Measurements from ENCODE around the gene SYNDIG1. TPM values are rescaled to one million over a fixed set of nuclear protein-coding genes. Genes with fewer than 3 reads are reported as not detected.

Gene SYNDIG1
- total RNA-seq, 1 experiment from 2014 or later, result 5.4 TPM

DNA sequence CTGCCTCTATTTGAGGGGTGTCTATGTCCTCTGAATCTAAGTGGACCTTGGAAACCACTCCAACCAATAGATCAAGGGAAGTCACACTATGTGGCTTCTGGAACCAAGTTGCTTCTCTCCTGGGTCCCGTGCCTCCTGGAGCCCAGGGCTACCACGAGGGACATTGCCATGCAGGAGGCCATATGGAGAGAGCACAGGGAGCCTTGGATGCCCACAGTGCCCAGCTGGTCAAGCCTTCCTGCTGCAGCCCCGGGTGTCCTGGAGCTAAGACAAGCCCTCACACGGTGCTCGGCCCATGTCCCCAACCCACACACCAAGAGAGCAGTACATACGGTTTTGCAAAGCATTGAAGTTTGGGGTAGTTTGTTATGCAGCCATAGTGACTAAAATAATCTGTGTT, 231.6 kb downstream of the SYNDIG1 start:
- Histone ChIP-seq H2BK12ac (ENCODE audit: insufficient read length, low read depth, low read length) (no peak overlapping the region), H3K4me1 (ENCODE audit: insufficient read depth, low read length) (no peaks in the 10 kb centered on the region), H3K9ac (ENCODE audit: extremely low read depth, insufficient read length, low read length) (no peak overlapping the region), H3K79me1 (ENCODE audit: insufficient read depth, low read depth, low read length, poor library complexity, severe bottlenecking) (no peaks in the 10 kb centered on the region), H2BK120ac (ENCODE audit: low read depth, low read length, poor library complexity, severe bottlenecking) (no peak overlapping the region), H4K5ac (ENCODE audit: insufficient read length, low read depth, low read length) (no peak overlapping the region), H2AFZ (ENCODE audit: low read length) (no peak overlapping the region), H2BK15ac (ENCODE audit: low read depth, low read length) (no peak overlapping the region), H3K23me2 (ENCODE audit: insufficient read length, low read depth, low read length, poor library complexity, severe bottlenecking) (no peaks in the 10 kb centered on the region), H3K4ac (ENCODE audit: low read depth, low read length) (no peak overlapping the region), H2AK5ac (ENCODE audit: insufficient read length, low read length) (no peak overlapping the region), H3K9me3 (ENCODE audit: control insufficient read depth, low read depth, low read length) (no peaks in the 10 kb centered on the region), H3K27ac (ENCODE audit: insufficient read length, low read depth, low read length) (no peak overlapping the region), H3K18ac (ENCODE audit: insufficient read length, low read depth, low read length) (no peak overlapping the region), H3T11ph (ENCODE audit: low read length) (no peak overlapping the region), H3K4me2 (ENCODE audit: insufficient read depth, insufficient read length, low read length) (no peak overlapping the region), H3K79me2 (ENCODE audit: insufficient read depth, low read length) (no peaks in the 10 kb centered on the region), H2BK20ac (ENCODE audit: low read depth, low read length, poor library complexity, severe bottlenecking) (no peak overlapping the region), H3K14ac (ENCODE audit: insufficient read depth, low read length) (no peak overlapping the region), H4K8ac (replicated peaks; ENCODE audit: insufficient read length, low read depth, low read length) (no peak overlapping the region), H3K27me3 (ENCODE audit: insufficient read depth, low read length) (no peaks in the 10 kb centered on the region), H4K91ac (ENCODE audit: insufficient read length, low read depth, low read length) (no peak overlapping the region), H3K23ac (ENCODE audit: insufficient read length, low read depth, low read length) (no peak overlapping the region), H4K20me1 (ENCODE audit: control insufficient read depth, insufficient read depth, insufficient read length) (no peaks in the 10 kb centered on the region), H2BK5ac (ENCODE audit: insufficient read length, low read length) (no peak overlapping the region), H3K56ac (ENCODE audit: insufficient read length, low read depth, low read length) (no peak overlapping the region)
- TF ChIP-seq, protein P1, sequence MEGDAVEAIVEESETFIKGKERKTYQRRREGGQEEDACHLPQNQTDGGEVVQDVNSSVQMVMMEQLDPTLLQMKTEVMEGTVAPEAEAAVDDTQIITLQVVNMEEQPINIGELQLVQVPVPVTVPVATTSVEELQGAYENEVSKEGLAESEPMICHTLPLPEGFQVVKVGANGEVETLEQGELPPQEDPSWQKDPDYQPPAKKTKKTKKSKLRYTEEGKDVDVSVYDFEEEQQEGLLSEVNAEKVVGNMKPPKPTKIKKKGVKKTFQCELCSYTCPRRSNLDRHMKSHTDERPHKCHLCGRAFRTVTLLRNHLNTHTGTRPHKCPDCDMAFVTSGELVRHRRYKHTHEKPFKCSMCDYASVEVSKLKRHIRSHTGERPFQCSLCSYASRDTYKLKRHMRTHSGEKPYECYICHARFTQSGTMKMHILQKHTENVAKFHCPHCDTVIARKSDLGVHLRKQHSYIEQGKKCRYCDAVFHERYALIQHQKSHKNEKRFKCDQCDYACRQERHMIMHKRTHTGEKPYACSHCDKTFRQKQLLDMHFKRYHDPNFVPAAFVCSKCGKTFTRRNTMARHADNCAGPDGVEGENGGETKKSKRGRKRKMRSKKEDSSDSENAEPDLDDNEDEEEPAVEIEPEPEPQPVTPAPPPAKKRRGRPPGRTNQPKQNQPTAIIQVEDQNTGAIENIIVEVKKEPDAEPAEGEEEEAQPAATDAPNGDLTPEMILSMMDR (conservative IDR thresholded peaks at IDR 0.05), result no peak
- peak; percentile 10 for DNase-seq
- Mint-ChIP-seq H3K27me3 (ENCODE audit: low read depth) (no peaks in the 10 kb centered on the region; the same call in 1 of the 2 replicates), H3K27ac (no peak overlapping the region), H3K4me3 (no peak overlapping the region), H3K4me1 (no peaks in the 10 kb centered on the region), H3K9me3 (no peaks in the 10 kb centered on the region; a peak in 1 of 5 replicates), H3K36me3 (ENCODE audit: insufficient read depth in 1 of 3, low read depth in 3 of 3) (no peaks in the 10 kb centered on the region)
- no CpG with 5 or more reads among the region's 6 CpGs for whole genome bisulfite sequencing (ENCODE audit: extremely low coverage, insufficient read length, low lambda C conversion rate)
